ENCODE measurements around the gene ADAM8.

ADAM8 gene

GRCh38 chr10:133308421-133309099 lies 31.9 kb upstream of the ADAM8 start, which contains the start of the genes TUBGCP2 and ZNF511:
Gene TUBGCP2, minus strand, starts transcription at chr10:133308872. Its CDS starts 5,931 bp downstream, at chr10:133302941.
Gene ZNF511, plus strand, starts transcription at chr10:133308914. Its CDS starts 30 bp downstream, at chr10:133308944.
- DNase-seq, result no peak

- DNase-seq, result no peak
Measured at GRCh38 chr10:133307776-133308420, 31.2 kb upstream of the ADAM8 start.

- no peak for DNase-seq
Measured at GRCh38 chr10:133306941-133307379, 30.3 kb upstream of the ADAM8 start.

GRCh38 chr10:133306097-133306476 lies 29.4 kb upstream of the ADAM8 start:
- no peak for DNase-seq

- DNase-seq, result no peak
Measured at GRCh38 chr10:133303206-133303605, 26.5 kb upstream of the ADAM8 start.

GRCh38 chr10:133302230-133302629 lies 25.6 kb upstream of the ADAM8 start:
- no peak for DNase-seq

GRCh38 chr10:133299738-133300137 lies 23.1 kb upstream of the ADAM8 start:
- DNase-seq, result no peak

GRCh38 chr10:133299224-133299623 lies 22.6 kb upstream of the ADAM8 start:
- DNase-seq, result no peak

GRCh38 chr10:133298466-133298865 lies 21.8 kb upstream of the ADAM8 start:
- DNase-seq, result no peak

GRCh38 chr10:133297504-133297903 lies 20.8 kb upstream of the ADAM8 start:
- DNase-seq, result no peak

GRCh38 chr10:133295426-133296320 lies 19.0 kb upstream of the ADAM8 start:
- DNase-seq, result no peak

- no peak for DNase-seq
Measured at GRCh38 chr10:133294189-133294588, 17.5 kb upstream of the ADAM8 start.

GRCh38 chr10:133293810-133294119 lies 17.1 kb upstream of the ADAM8 start:
- DNase-seq, result no peak

- DNase-seq, result no peak
Measured at GRCh38 chr10:133292919-133293809, 16.5 kb upstream of the ADAM8 start.

GRCh38 chr10:133289761-133290160 lies 13.1 kb upstream of the ADAM8 start:
- DNase-seq, result no peak

GRCh38 chr10:133287832-133288500 lies 11.3 kb upstream of the ADAM8 start:
- no peak for DNase-seq

GRCh38 chr10:133286366-133286765 lies 9.7 kb upstream of the ADAM8 start:
- DNase-seq, result no peak

GRCh38 chr10:133285217-133285616 lies 8.5 kb upstream of the ADAM8 start:
- DNase-seq, result no peak

- DNase-seq, result no peak
Measured at GRCh38 chr10:133283931-133284330, 7.3 kb upstream of the ADAM8 start.

- no peak for DNase-seq
Measured at GRCh38 chr10:133282846-133283390, 6.2 kb upstream of the ADAM8 start.

- DNase-seq, result no peak
Measured at GRCh38 chr10:133281628-133282372, 5.1 kb upstream of the ADAM8 start.

Measured in cortex of kidney (tissue), 1 donor.